Endodermal cell (in vitro differentiated cells): Measurements from ENCODE around the gene OGFOD3. TPM values are rescaled to one million over a fixed set of nuclear protein-coding genes. Genes with fewer than 3 reads are reported as not detected.

Source experiments
- DNase-seq: peaks from one replicate; pipeline ENCODE4 v3.0.0-alpha.2; 2017
- H3K27ac ChIP-seq: 2 replicates; pipeline ENCODE4 v1.5.1; 2013; ENCODE audit warnings: mild to moderate bottlenecking, low read depth, low read length, moderate library complexity
- H3K27me3 ChIP-seq: 2 replicates; pipeline ENCODE4 v1.6.1; 2013; ENCODE audit warnings: mild to moderate bottlenecking, low read length, moderate library complexity; ENCODE audit not compliant: insufficient read depth, control insufficient read depth, poor library complexity, severe bottlenecking
- H3K36me3 ChIP-seq: 2 replicates; pipeline ENCODE4 v1.7.0; 2013; ENCODE audit warnings: mild to moderate bottlenecking, low read length, moderate library complexity; ENCODE audit not compliant: control insufficient read depth, insufficient read depth
- H3K4me1 ChIP-seq: one replicate; pipeline ENCODE4 v1.7.0; 2013; ENCODE audit warnings: low read length; ENCODE audit not compliant: control insufficient read depth, insufficient read depth
- H3K4me3 ChIP-seq: 2 replicates; pipeline ENCODE4 v1.5.1; 2013; ENCODE audit warnings: mild to moderate bottlenecking, low read length, moderate library complexity
- H3K9ac ChIP-seq: 2 replicates; pipeline ENCODE4 v1.6.1; 2013; ENCODE audit warnings: mild to moderate bottlenecking, low read length, moderate library complexity; ENCODE audit not compliant: poor library complexity, severe bottlenecking; ENCODE audit errors: extremely low read depth
- H3K9me3 ChIP-seq: 2 replicates; pipeline ENCODE4 v1.6.1; 2013; ENCODE audit warnings: mild to moderate bottlenecking, low read length, moderate library complexity; ENCODE audit not compliant: control insufficient read depth
- H3K27ac Mint-ChIP-seq: 2 replicates; pipeline ENCODE4 v1.8.0; 2020; ENCODE audit warnings: mixed read lengths
- H3K27me3 Mint-ChIP-seq: 2 replicates; pipeline ENCODE4 v1.8.0; 2021; ENCODE audit warnings: mild to moderate bottlenecking, mixed read lengths; ENCODE audit not compliant: insufficient read depth
- H3K36me3 Mint-ChIP-seq: 2 replicates; pipeline ENCODE4 v1.8.0; 2020; ENCODE audit warnings: low read depth, mixed read lengths
- H3K4me1 Mint-ChIP-seq: 2 replicates; pipeline ENCODE4 v1.8.0; 2020; ENCODE audit warnings: mixed read lengths
- H3K4me3 Mint-ChIP-seq: 2 replicates; pipeline ENCODE4 v1.8.0; 2020; ENCODE audit warnings: mild to moderate bottlenecking, moderate library complexity, mixed read lengths
- H3K9me3 Mint-ChIP-seq: 2 replicates; pipeline ENCODE4 v1.8.0; 2020; ENCODE audit warnings: mild to moderate bottlenecking, mixed read lengths
- WGBS, 2 experiments: methylation state at CpG; one replicate each; pipeline versions ENCODE4 v1.1.5 to v1.1.7; 2013; ENCODE audit warnings: missing lambda C conversion rate in 2 of 2, mixed read lengths in 1 of 2; ENCODE audit not compliant: insufficient coverage in 1 of 2, insufficient read length in 1 of 2; 5-methylcytosine and 5-hydroxymethylcytosine counted together
- total RNA-seq, 2 donors: library from RNA; stranded (reverse); fragmentation: NEBNext Ultra II Directional in 1 of 2; extraction: Animal tissue kit (Norgen Biotek cat#: 25700) in 1 of 2; gene quantifications; 2 replicates in 1 of 2; 3 replicates in 1 of 2; pipeline ENCODE4 v1.2.1, GENCODE V29; 2021
- TF ChIP-seq, protein P1 (sequence below): fragments of 200-600 bp; sonication (generic); conservative IDR thresholded peaks from 2 replicates; pipeline ENCODE4 v1.5.0; 2021; ENCODE audit warnings: antibody characterized with exemption, mild to moderate bottlenecking

The OGFOD3 gene
- total RNA-seq, 2 donors from 2014 or later = 24.0 to 30.1 TPM

- H3K4me1 Mint-ChIP-seq = peaks cover 3% of the 10 kb centered on the region
- H3K36me3 ChIP-seq = no peaks in the 10 kb centered on the region
- no peak overlapping the region for H3K4me3 ChIP-seq
- no peaks in the 10 kb centered on the region for H3K4me1 ChIP-seq
- H3K9me3 Mint-ChIP-seq = no peaks in the 10 kb centered on the region
- no peak for DNase-seq
- H3K27me3 ChIP-seq = no peaks in the 10 kb centered on the region
- WGBS, 2 experiments = 92 to 98% methylated on average over 12 to 15 of the region's 15 CpGs
- H3K27ac ChIP-seq = no peak overlapping the region
- TF ChIP-seq, protein P1, sequence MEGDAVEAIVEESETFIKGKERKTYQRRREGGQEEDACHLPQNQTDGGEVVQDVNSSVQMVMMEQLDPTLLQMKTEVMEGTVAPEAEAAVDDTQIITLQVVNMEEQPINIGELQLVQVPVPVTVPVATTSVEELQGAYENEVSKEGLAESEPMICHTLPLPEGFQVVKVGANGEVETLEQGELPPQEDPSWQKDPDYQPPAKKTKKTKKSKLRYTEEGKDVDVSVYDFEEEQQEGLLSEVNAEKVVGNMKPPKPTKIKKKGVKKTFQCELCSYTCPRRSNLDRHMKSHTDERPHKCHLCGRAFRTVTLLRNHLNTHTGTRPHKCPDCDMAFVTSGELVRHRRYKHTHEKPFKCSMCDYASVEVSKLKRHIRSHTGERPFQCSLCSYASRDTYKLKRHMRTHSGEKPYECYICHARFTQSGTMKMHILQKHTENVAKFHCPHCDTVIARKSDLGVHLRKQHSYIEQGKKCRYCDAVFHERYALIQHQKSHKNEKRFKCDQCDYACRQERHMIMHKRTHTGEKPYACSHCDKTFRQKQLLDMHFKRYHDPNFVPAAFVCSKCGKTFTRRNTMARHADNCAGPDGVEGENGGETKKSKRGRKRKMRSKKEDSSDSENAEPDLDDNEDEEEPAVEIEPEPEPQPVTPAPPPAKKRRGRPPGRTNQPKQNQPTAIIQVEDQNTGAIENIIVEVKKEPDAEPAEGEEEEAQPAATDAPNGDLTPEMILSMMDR = no peak
- H3K9ac ChIP-seq = no peak overlapping the region
- peaks cover 15% of the 10 kb centered on the region for H3K36me3 Mint-ChIP-seq
- no peak overlapping the region for H3K27ac Mint-ChIP-seq
- no peak overlapping the region for H3K4me3 Mint-ChIP-seq
- H3K27me3 Mint-ChIP-seq = no peaks in the 10 kb centered on the region
- H3K9me3 ChIP-seq = no peaks in the 10 kb centered on the region
These were observed 25.4 kb downstream of the OGFOD3 start for GRCh38 chr17:82392941-82393340.

- no peak overlapping the region for H3K27ac Mint-ChIP-seq
- WGBS, 2 experiments = 94 to 96% methylated on average over 19 to 28 of the region's 28 CpGs
- peaks cover 15% of the 10 kb centered on the region for H3K36me3 Mint-ChIP-seq
- H3K4me3 ChIP-seq = no peak overlapping the region
- H3K4me1 ChIP-seq = no peaks in the 10 kb centered on the region
- H3K27ac ChIP-seq = no peak overlapping the region
- no peaks in the 10 kb centered on the region for H3K36me3 ChIP-seq
- no peaks in the 10 kb centered on the region for H3K27me3 ChIP-seq
- no peaks in the 10 kb centered on the region for H3K9me3 Mint-ChIP-seq
- no peak for DNase-seq
- TF ChIP-seq, protein P1 = no peak
- no peak overlapping the region for H3K9ac ChIP-seq
- no peaks in the 10 kb centered on the region for H3K27me3 Mint-ChIP-seq
- H3K9me3 ChIP-seq = no peaks in the 10 kb centered on the region
- no peak overlapping the region for H3K4me3 Mint-ChIP-seq
- peaks cover 3% of the 10 kb centered on the region for H3K4me1 Mint-ChIP-seq
These were observed 26.0 kb downstream of the OGFOD3 start for GRCh38 chr17:82392209-82392920.

GRCh38 chr17:82391496-82392066 lies 26.8 kb downstream of the OGFOD3 start:
- 94 to 95% methylated on average over 18 to 23 of the region's 23 CpGs for WGBS, 2 experiments

More at GRCh38 chr17:82391496-82392066, 26.8 kb downstream of the OGFOD3 start:
- Histone ChIP-seq H3K27ac (no peak overlapping the region), H3K4me3 (no peak overlapping the region), H3K4me1 (no peaks in the 10 kb centered on the region), H3K9ac (no peak overlapping the region), H3K36me3 (no peaks in the 10 kb centered on the region), H3K9me3 (no peaks in the 10 kb centered on the region), H3K27me3 (no peaks in the 10 kb centered on the region)
- TF ChIP-seq, protein P1 = no peak
- H3K9me3 Mint-ChIP-seq = no peaks in the 10 kb centered on the region
- no peak overlapping the region for H3K4me3 Mint-ChIP-seq
- DNase-seq = no peak
- H3K27ac Mint-ChIP-seq = no peak overlapping the region
- peaks cover 3% of the 10 kb centered on the region for H3K4me1 Mint-ChIP-seq
- no peaks in the 10 kb centered on the region for H3K27me3 Mint-ChIP-seq
- H3K36me3 Mint-ChIP-seq = peaks cover 15% of the 10 kb centered on the region
